Panc1 (cell line): ENCODE results near the gene ATXN7.

Source experiments
- CTCF ChIP-seq: fragments of 450-650 bp; IDR thresholded peaks from 2 replicates; pipeline ENCODE4 v1.5.1; 2017; ENCODE audit warnings: mild to moderate bottlenecking
- POLR2AphosphoS5 ChIP-seq: IDR thresholded peaks from 2 replicates; pipeline ENCODE4 v1.6.1; 2012; ENCODE audit warnings: mild to moderate bottlenecking, low read depth, low read length, moderate library complexity
- REST ChIP-seq, 2 experiments: IDR thresholded peaks; 2 replicates each; pipeline ENCODE4 v1.6.1; 2011 to 2012; ENCODE audit warnings: low read depth in 2 of 2, control low read depth in 1 of 2, low read length in 1 of 2, mild to moderate bottlenecking in 1 of 2, moderate library complexity in 1 of 2; ENCODE audit not compliant: insufficient read depth in 1 of 2
- SIN3A ChIP-seq: IDR thresholded peaks from 2 replicates; pipeline ENCODE4 v1.6.1; 2012; ENCODE audit warnings: low read depth, mild to moderate bottlenecking, low read length, moderate library complexity, borderline replicate concordance; ENCODE audit not compliant: insufficient read depth
- TCF7L2 ChIP-seq: IDR thresholded peaks from 2 replicates; pipeline ENCODE4 v1.6.1; 2011; ENCODE audit warnings: mild to moderate bottlenecking, low read depth, low read length, inconsistent platforms

- TF ChIP-seq POLR2AphosphoS5 (no peak), CTCF (no peak), REST (IDR thresholded peaks at IDR 0.05; ENCODE audit: insufficient read depth in 1 of 2, low read depth in 2 of 2, low read length in 1 of 2) (no peak), SIN3A (no peak), TCF7L2 (no peak)
Observed at GRCh38 chr3:63951492-63952247, 88.0 kb downstream of the ATXN7 start.
